Middle frontal gyrus (tissue), 1 donor: ENCODE results near the gene ARHGEF37.

Experiments
- DNase-seq: peaks from one replicate; pipeline ENCODE4 v3.0.0-alpha.2; 2015; ENCODE audit warnings: low spot score; ENCODE audit errors: extremely low spot score

ARHGEF37 gene

DNA sequence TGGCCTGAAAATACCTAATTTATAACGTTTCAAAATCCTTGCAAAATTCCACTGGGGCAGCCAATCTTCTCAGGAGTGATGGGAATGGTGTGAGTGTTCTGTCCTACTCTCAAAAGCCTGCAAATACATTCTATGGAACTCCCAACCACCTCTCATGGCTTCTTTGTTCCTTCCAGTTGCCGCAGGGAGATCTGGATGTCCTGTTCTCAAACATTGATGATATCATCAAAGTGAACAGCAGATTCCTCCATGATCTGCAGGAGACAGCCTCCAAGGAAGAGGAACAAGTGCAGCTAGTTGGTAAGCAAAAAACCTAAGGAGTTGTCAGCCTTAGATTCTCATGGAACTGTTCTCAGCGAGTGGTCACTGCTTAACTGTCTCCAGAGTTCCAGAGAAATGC lies 19.6 kb downstream of the ARHGEF37 start:
- no peak for DNase-seq

DNA sequence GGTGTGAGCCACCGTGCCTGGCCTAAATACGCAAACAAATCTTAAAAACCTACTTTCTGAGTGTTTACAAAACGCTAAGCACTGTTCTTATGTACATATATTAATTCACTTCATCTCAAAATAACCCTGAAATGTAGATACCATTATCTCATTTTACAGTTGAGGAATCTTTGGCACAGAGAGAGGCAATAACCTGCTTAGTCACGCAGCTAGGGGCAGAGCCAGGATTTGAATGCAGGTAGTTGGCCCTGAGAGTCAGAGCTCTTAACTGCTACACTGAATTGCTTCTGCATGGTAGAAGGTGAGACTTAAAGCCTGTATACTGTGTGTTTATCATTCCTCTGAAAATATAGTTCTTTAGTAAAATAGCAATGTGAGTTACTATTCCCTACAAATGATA lies 21.9 kb downstream of the ARHGEF37 start:
- no peak for DNase-seq

DNA sequence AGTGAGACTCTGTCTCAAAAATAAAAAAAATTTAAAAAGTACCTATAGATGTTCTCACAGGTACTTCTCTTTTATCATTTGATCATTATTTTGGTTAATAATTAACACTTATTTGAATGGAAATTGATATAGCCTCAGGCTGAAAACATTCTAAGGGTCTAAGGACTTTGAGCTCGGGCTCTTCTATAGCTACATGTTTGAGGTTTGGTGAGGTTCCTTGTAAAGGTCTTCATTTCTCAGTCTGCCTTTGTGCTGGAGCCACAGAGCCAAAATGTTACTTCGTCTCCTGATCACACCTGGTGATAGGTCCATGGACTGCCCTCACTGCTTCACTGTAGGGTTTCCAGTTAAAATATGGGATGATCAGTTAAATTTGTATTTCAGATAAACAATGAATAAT lies 22.6 kb downstream of the ARHGEF37 start:
- DNase-seq: no peak

DNA sequence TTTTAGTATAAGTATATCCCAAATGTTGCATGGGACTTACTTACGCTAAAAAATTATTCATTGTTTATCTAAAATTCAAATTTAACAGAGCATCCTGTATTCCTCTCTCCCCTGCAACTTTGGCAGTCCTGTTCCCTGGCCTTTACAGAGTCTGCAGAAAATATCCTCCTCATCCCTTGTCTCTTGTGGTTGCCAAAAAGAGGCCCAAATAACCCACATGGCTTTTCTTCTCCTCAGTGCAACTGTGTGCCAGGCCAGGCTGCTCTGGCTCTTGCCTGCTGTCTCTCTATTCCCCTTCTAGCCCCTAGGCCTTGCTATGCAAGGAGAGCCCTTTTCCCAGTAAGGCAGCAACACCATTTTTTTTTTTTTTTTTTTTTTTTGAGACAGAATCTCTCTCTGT lies 23.0 kb downstream of the ARHGEF37 start:
- DNase-seq: no peak

DNA sequence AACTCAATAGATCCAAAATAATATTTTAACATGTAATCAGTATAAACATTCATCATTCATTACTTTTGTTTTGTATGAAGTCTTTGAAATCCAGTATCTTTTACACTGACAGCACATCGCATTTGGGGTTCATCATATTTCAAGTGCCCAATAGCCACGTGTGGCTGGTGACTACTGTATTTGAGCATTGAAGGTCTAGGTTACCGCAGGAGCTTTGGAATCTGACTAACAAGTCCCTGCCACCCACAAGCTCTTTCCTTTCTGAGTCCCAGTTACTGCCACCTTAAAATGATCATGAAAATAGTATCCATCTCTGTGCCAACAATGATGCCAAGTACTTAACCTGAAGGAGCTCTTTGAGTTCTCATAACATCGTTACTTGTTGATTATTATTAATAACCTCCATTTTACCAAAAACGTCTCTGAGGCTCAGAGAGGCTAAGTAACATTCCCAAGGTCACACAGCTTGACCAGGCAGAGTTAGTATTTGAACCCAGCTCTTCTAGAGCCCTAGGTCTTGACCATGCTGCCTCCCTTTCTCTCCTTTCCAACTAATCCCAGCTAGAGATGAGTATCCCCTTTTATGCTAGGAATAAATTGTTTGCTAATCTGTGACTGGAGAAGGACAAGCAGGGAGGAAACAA lies 24.2 kb downstream of the ARHGEF37 start:
- DNase-seq: no peak

DNA sequence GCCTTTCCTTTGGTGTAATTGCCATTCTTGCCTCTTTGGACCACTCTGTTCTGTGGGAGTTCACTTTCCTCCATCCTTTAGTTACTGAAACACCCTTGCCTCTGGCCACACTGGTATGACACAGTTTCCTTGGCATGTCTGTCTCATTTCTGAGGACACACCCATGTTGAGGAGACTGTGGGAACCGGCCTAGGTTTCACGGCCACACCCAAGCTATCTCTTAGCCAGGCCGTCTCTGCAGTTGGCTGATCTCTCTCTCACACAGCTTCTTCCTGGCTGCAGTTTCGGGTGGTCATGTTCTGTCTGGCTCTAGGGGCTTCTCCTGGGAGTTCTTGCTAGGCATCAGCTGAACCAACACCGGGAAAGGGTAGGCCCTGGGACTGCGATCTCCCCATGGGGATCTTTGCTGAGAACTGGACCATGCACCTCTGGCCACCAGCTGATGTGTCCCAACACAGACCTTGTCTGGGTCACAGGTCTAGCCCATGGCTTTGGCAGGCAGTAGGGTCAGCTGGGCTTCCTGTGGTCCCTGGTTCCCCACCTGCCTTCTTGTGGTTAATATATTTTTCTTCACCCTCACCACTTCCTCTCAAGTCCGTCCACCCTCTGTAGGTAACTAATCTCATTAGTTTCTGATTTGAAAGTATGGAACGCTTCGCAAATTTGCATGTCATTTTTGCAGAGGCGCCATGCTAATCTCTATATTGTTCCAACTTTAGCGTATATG lies 24.9 kb downstream of the ARHGEF37 start:
- DNase-seq: no peak

DNA sequence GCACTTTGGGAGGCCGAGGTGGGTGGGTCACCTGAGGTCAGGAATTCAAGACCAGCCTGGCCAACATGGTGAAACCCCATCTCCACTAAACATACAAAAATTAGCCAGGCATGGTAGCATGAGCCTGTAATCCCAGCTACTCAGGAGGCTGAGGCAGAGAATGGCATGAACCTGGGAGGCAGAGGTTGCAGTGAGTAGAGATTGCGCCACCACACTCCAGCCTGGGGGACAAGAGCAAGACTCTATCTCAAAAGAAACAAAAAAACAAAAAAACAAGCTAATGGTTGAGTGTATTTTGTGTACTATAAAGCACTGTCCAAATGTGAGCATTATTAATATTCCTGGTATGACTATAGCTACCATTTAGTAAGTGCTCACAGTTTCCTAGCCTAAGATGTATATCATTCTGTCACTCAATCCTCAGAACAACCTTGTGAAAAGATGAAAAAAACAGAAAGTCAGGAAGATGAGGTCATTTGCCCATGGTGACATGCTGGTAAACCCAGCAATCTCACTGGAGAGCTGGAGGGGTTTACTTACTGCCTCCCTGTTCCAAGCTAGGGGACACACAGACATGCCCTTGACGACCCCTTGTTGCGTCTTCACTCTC lies 27.7 kb downstream of the ARHGEF37 start:
- no peak for DNase-seq

DNA sequence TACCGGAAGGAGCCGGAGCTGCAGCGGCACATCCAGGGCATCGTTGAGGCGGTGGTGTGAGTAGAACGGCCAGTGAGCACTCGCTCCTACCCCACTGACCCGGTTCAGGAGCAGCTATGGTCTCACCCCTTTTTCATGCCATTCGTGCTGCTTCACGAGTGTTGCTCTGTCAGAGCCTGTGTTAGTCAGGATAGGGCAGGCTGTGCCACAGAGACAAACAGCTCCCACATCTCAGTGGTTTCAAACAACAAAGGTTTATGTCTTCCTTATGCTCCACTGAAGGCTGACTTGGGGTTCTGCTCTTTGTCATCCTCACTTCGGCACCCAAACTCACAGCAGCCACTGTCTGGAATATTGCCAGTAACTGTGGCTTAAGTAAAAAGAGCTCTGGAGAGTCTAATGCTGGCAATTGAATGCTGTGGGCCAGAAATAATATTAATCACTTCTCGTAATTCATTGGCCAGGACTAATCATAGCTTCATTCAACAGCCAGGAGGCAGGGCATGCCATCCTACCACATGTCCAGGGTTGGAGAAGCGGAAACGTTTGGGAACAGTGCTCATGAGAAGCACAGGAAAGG lies 28.4 kb downstream of the ARHGEF37 start:
- no peak for DNase-seq

DNA sequence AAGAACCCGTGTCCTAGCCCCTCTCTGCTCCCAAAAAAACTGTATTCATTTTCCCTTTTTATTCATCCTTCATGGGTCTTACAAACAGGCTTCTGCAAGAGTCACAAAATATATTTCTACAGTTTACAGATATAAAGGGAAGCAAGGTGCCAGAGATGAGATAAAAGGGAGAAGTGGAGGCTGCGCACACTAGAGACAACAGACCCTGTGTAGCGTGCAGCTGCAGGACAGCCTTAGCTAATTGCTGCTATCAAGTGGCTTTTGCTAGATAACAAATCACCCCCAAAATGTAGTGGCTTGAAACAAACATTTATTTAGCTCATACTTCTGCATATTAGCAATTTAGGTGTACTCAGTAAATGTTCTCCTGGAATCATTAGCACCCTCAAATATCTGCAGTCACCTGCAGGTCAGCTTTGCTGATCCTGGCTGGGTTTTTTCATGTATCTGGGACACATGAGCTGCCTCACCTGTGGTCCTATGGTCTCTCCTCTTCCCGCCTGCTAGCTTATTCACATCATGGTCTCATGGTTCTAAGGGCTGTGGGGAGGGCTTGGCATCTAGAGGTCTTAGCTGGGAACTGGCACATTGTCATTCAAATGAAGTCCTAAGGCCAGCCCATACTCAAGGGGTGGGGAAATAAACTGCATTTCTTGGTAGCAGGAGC lies 29.4 kb downstream of the ARHGEF37 start:
- DNase-seq: no peak

DNA sequence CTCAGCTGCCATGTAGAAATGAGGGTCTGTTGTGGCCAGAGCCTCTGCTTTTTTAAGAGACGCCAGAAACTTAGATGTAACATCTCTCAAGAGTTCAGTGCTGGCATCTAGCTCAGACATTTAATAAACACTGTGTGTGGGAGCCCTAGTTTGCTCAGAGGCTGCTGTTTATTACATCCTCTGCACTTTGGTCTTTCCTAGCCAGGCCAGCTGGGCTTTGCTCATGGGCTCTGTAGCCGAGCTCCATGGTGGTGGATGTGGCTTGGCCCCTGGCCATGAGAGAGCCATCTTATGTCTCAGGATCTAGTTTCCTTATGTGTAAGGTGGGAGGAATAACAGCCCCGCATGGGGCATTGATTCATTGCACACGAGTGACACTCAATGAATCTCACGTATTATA lies 30.0 kb downstream of the ARHGEF37 start:
- DNase-seq: no peak

DNA sequence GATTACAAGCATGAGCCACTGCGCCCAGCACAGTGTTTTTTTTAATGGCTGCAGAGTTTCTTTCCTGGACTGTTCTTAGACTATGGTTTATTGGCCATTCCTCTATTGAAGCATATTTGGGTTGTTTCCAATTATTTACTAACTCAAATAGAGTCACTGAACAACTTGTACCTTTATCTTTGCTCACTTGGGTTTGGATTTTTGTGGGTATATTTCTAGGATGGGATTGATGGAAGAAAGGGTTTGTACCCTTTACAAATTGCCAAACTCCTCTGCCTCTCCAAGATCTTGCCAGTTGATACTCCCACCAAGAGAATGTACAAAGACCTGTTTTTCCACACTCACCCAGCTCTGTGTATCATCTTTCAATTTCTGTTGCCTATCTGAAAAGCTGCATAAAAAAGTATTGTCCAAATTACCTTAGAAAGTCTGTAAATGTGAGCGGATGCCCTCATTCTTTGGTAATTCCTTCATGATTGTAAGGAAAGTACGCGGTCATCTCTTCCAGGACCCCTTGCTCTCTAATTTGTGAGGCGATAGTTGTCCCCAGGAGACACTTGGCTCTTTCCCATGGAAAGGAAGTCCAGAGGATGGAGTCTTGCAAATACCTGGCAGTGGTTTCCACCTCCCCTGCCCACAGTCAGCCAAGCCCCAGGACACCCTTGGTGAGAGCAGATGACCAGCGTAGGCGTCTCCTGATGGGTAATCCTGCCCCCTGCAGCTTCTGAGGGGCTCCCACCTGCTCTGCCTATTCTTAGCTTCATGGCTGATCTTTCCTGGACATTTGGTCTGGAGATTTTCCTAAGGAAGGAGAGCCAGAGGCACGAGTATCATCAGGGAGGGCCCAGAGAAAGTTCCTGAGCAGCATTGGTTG lies 33.0 kb downstream of the ARHGEF37 start:
- DNase-seq: no peak

DNA sequence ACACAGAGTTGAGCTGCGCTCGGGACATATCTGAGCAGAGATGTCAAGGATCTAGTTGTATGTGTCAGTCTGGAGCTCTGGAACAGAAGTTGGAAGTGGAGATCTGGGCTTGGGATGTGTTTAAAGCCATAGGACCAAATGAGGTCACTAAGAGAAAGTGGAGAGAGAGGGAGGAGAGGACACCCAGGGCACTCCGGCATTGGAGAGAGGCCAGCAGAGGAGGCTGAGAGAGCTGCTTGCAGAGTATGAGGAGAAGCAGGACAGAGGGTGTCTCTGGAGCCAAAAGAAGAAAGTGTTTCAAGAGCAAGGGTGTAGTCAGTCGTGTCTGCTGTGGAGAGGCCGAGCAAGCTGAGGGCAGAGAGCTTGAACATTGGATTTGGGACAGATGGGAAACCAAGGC lies 34.7 kb downstream of the ARHGEF37 start:
- no peak for DNase-seq

DNA sequence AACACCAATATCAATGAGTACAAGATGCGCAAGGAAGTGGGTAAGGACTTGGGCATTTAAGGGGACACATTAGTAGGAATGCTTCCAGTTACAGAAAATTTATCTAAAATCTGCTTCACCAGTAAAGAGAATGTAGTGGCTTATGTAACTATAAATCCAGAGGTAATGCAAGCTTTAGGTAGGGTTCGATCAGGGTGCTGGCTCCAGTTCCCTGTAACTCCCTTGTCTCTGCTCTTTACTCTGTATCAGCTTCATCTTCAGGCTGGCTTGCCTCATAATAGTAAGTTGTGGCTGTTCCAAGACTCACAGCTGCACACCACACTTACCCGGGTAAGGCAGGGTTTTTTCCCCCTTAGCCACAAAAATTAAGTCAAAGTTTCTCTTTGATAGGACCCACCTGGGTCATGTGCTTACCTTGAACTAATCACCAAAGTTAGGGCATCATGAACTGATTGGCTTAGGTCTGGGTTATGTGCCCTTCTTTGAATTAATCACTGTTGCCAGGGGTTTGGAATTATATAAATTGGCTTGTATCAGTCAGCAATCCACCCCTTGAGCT lies 35.5 kb downstream of the ARHGEF37 start:
- no peak for DNase-seq

DNA sequence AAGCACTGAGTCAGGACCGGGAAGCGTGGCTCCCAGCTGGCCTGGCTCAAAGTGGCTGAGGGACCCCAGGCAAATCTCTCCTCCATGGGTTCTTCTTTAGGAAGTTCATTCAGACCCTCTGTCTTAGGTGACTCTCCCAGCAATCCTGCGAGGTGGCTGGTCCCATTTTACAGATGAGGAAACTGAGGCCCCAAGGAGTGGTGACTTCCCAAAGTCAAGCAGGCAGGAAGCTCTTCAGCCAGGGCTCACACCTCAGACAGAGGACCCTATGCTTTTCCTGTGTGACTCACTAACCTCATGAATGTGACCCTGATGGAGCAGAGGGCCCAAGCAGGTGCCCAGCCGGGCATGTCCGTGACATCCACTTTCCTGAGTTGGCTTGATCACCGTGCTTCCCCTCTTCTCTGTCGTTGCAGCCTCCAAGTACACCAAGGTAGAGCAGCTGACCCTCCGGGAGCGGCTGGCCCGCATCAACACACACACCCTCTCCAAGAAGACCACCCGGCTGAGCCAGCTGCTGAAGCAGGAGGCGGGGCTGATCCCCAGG lies 36.5 kb downstream of the ARHGEF37 start:
- DNase-seq: no peak

DNA sequence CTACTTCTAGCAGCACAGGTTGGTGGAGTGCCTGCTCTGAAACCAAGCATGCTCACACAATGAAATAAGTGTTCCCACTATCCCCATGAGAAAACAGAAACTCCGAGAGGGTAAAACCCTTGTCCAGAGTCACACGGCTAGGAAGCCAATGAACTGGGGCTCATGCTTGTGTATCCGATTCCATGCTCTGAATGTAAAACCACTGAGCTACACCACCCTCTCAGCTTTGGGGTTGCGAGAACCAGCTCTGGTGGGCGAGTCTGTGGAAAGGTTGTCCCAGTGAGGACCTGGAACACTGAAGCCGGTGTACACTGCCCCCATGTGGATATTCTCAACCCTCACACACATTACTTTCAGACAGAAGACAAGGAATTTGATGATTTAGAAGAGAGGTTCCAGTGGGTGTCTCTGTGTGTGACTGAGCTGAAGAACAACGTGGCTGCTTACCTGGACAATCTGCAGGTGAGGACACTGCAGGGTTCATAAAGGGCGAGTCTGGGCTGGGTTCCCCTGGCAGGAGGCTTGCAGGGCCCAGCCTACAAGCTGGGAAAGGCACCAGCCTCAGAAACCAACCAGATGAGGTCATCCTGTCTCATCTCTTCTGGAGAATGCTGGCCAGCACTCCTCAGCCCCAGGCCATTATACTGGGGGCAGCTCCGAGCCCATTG lies 37.4 kb downstream of the ARHGEF37 start:
- DNase-seq: no peak

DNA sequence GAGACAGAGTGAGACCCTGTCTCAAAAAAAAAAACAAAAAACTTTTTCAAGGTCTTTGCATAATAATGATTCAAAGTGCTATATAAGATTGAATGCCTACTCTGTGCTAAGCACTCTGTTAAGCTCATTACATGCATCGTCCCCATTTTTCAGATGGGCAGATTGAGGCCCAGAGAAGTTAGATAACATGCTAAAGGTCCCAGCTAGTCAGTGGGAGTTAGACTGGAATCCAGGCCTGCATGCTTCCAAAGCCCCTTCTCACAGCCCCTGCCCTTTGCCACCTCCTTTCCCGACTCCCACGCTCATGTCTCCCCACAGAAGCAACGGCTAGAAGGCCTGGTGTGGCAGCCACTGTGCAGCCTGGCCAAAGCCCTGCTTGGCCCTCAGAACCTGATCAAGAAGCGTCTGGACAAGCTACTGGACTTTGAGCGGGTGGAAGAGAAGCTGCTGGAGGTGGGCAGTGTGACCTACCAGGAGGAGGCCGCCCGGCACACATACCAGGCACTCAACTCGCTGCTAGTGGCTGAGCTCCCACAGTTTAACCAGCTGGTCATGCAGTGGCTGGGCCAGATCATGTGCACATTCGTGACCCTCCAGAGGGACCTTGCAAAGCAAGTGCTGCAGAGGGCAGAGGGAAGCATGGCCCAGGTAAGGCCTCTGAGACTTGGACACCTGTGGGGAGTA lies 40.3 kb downstream of the ARHGEF37 start:
- no peak for DNase-seq

DNA sequence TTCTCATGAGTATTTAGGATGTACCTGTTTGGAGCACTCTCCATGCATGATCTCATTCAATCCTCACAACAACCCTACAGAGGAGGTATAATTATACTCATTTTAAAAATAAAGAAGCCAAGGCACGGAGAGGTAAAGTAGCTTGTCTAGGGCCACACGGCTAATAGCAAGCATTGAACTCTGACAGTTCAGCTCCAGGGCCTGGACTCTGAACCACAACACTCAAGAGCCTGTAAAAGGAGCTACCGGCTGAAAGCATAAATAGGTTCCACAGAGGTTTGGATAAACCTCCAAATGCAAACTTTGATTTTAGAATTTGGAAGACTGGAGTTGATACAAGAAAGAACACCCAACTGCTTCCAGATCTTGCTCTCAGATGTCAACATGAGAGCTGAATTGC lies 41.2 kb downstream of the ARHGEF37 start:
- no peak for DNase-seq

DNA sequence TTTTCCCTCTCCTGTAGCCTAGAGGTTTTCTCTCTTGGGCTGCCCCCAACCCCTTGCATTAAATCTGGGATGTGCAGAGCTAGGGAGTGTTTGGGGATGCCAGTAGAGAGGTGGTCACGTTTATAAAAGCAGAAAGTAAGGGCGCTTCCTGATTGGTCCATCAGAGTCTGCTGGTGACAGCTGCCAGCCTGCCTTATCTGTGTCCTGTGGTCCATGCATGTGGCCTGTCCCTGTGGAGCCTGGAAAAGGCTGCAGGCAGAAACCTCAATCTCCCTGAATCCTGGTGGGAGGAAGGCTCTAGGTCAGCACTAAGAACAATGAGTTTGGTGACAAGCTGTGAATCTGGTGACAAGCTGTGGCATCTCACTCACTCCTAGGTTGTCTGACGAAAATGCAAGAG lies 42.2 kb downstream of the ARHGEF37 start:
- no peak for DNase-seq

DNA sequence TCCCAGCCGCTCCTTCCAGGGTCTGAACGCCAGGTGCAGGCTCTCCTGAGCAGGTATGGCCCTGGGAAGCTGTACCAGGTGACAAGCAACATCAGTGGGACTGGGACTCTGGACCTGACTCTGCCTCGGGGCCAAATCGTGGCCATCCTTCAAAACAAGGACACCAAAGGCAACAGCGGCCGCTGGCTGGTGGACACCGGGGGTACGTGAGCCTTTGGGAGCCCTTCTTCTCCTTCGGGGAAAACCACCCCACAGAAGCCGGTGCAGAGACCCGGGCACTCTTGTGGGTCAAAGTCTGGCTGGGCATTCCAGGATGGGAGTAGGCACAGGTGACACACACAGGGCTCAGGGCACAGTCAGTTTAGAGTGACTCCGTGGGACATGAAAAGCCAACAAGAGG lies 45.8 kb downstream of the ARHGEF37 start:
- DNase-seq: no peak
